ENCODE results near the gene PIGZ.
A peak's percentile ranks its signal among the peaks of the same experiment; 100 is the strongest.

Gene PIGZ

DNA sequence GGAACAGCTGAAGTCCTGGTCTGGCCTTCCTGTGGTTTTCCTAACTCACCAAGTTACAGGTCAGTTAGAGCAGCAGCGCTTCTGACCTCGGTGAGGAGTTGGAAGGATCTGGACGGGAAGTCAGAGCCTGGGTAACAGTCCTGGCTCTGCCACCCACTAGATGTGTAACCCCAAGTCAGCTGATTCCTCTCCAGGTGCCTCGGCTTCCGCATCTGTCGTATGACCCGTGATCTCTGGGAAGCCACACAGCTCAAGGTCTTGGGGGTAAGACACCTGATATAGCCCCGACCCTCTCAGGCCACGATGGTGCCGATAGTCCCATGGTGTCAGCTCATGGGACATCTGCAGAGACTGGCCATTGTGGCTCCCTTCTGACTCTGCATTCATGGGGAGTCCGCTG, 8.3 kb upstream of the PIGZ start:
- no peak for DNase-seq

DNA sequence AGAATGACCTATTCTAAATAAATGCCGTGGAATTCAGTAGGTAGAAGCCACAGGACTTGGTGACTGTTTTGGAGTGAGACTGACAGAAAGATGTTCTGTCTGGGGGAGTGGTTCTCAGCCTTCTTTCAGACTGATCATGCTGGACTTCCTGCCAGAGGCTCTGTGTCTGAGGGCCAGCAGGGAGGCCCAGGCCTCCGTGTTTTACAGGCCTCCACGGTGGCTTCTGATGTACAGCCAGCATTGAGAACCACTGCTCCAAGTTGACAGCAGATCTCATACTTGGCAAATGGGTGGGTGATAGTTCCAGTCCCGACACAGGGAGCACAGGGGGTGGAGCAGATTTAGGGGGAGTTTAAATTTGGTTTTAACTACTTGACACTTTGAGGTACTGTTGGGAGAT, 6.7 kb upstream of the PIGZ start:
- no peak for DNase-seq

- DNase-seq, result no peak
Measured at GRCh38 chr3:196974661-196975060, 6.0 kb upstream of the PIGZ start.

DNA sequence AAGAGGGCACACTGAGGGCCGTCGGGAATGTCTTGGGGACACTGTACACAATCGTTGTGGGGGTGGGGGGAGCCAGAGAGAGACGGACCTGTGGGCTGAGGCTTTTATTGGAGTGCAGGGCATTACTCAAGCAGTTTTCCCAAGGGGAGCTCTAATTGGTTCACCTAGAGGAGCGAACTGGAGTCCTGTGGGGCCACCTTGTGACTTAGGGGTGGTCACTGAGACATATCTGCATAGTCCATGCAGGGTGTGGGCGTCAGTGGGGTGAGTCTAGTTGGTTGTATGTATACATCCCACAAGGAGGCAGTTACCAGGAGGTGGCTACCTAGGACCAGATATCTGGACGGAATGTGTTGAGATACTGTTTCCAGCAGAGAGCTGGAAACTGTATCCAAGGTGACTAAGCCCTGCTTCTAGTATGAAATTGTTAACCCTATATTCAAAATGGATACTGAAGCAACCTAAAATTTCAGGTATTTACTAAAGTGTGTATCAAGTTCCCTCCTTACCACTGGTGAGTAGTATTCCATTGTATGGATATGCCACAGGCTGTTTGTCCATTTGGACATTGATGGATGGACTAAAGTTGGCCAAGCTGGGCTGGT, 2.6 kb upstream of the PIGZ start:
- DNase-seq, result no peak

GRCh38 chr3:196970547-196971093, 2.0 kb upstream of the PIGZ start:
- DNase-seq, result no peak

DNA sequence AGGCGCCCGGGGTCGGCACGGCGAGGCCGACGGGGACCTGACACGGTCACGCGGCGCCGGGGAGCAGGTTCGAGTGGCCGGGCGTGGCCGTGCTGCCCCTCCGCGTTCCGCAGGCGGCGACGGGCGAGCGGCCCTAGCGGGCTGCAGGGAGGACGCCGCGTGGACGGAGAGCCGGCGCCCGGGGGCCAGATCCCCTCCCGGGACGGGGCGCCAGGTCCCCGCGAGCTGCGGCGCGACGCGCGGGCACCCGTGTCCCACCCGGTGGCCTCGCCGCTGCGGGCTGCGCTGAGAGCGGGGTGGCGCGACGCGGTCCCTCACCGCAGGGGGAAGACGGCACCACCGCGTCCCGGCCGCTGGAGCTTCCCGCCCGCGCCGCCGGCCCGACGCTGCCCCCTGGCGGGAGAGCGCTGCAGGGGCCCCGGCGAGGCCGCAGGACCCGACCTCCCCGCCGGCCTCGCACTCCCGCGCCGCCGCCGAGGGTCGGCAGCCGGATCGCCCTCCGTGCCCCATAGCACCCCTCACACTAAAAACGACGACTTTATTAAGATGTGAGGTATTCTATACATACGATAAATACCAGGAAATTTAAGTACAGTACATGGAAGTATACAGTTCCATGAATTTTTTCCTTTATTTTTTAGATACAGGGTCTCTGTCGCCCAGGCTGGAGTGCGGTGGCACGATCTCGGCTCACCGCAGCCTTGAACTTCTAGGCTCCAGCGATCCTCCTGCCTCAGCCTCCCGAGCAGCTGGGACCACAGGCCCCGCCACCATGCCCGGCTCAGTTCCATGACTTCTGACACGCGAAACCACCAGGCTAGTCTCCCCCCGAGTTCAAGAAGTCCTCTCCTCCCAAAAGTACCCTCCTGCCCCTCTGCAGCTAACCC, 1.3 kb upstream of the PIGZ start:
- peak; percentile 56 for DNase-seq

GRCh38 chr3:196969134-196969659, 564 bp upstream of the PIGZ start:
- DNase-seq, result peak; percentile 30

DNA sequence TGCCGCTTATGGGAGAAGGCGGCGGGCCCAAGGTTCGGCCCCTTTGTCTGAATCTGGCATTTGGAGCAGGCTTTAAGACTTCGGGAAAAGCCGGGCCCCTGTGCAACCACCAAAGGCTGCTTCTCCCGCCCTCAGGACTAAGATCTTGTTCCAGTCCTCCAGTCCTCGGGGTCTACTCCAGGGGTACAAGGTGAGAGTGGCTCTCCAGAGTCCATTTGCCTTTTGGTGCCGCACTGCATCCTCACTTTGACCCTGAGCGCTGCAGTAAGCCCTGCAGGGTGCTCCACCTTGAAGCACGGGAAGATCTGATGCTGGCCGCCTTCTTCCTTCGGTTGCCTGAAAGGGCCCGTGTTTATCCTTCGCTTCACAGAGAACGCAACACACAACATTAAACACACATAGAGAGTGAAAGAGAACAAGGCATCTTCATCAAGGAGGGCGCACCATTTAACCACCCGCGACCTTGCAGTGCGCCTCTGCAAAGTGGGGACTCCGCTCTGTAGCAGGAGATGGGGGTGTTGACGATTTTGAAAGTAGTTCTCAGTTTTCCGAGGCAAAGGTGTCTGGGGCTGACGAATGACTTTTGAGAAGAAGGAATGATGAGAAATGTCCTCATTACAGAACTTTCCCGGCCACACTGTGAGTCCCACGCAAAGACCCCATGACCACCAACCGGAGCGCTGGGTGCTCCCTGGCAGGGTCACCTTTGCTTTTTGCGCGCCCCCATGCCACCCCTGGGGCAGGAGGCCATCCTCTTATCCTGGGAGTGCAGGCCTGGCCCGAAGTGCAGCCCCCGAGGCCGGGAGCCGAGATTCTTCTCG, 1.0 kb downstream of the PIGZ start:
- DNase-seq, result no peak

DNA sequence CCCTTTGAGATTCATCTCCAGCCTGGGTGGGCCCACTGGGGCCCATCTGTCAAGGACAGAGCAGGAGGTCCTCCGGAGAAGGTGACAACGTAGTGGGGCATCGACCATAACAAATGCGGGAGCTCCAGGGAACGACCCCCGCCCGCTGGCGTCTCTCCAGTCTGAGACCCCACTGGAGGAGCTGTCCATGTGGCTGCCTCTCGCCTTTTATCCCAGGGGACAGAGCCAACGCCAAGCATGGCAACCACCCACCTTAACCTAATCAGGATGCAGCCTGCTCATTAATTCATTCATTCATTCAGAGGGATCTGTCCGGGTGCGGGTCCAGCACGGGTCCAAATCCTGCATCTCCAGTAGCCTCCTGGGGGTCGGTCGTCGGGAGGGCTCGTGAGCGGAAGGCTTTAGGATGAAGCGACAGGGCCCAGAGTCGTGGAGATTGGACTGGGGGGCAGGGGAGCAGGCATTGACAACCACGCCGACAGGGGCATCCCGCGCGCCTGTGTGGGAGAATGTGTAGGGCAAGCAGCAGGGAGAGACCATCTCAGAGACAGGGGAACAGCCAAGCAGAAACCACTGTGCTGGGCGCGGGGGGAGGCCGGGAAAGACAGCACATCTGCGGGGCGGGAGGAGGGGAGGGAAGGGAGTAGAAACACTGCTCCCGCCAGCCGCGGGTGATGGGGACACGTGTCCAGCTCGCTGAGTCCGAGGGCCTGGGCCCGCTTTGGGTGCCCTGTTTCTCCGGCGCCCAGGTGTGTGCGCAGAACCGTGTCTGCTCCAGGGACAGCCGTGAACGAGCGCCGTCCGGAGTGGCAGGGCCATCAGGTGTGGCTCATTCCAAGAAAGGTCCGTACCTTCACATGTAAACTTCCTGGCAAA, 1.9 kb downstream of the PIGZ start:
- DNase-seq, result no peak

GRCh38 chr3:196965804-196966173, 2.8 kb downstream of the PIGZ start:
- no peak for DNase-seq

DNA sequence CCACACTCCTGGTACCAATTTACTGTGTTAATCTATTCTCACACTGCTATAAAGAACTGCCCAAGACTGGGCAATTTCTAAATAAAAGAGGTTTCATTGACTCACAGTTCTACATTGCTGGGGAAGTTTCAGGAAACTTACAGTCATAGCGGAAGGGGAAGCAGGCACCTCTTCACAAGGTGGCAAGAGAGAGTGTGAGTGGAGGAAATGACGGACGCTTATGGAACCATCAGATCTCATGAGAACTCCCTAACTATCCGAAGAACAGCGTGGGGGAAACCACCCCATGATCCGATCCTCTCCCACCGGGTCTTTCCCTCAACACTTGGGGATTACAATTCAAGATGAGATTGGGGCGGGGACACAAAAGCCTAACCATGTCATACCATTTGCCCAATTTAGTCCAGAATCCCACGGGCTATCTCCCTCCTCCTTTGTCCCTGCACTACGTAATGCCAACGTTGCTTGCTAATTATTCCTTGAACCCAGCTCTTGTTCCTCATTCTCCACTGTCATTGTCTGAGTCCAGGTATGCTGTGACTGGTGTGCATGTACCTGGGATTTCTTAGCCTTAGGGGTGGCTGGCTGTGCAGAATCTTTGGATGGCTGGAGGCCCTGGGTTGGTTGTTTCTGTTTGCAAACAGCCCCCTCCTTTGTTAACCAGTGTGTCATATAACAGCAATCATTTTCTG, 3.4 kb downstream of the PIGZ start:
- DNase-seq, result no peak

- DNase-seq, result no peak
Measured at GRCh38 chr3:196963631-196963953, 5.0 kb downstream of the PIGZ start.

DNA sequence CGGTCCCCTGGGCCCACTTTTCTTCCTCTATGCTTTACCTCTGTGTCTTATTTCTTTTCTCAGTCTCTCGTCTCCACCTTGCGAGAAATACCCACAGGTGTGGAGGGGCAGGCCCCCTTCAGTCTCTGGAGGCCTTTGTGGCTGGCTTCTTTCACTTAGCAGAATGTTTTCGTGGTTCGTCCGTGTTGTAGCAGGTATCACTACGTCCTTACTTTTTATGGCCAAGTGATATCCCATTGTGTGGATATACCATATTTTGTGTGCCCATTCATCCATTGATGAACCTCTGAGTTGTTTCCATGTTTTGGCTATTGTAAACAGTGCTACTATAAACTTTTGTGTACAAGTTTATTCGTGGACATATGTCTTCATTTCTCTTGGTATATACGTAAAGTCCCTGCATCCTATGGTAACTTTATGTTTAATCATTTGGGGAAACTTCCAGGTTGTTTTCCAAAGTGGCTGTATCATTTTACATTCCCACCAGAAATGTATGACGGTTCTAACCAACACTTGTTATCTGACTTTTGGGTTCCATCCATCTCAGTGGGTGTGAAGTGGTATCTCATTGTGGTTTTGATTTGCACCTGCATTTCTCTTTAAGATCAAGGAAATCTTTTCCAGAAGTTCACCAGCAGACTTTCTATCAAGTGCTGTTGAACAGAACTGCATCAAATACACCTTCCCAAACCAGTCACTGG, 5.6 kb downstream of the PIGZ start:
- no peak for DNase-seq

GRCh38 chr3:196962108-196962929, 6.3 kb downstream of the PIGZ start:
- no peak for DNase-seq

- no peak for DNase-seq
Measured at GRCh38 chr3:196954832-196955231, 13.8 kb downstream of the PIGZ start.

GRCh38 chr3:196951371-196951770, 17.3 kb downstream of the PIGZ start:
- no peak for DNase-seq

- no peak for DNase-seq
Measured at GRCh38 chr3:196949750-196950149, 18.9 kb downstream of the PIGZ start.

- no peak for DNase-seq
Measured at GRCh38 chr3:196949285-196949619, 19.4 kb downstream of the PIGZ start.

DNA sequence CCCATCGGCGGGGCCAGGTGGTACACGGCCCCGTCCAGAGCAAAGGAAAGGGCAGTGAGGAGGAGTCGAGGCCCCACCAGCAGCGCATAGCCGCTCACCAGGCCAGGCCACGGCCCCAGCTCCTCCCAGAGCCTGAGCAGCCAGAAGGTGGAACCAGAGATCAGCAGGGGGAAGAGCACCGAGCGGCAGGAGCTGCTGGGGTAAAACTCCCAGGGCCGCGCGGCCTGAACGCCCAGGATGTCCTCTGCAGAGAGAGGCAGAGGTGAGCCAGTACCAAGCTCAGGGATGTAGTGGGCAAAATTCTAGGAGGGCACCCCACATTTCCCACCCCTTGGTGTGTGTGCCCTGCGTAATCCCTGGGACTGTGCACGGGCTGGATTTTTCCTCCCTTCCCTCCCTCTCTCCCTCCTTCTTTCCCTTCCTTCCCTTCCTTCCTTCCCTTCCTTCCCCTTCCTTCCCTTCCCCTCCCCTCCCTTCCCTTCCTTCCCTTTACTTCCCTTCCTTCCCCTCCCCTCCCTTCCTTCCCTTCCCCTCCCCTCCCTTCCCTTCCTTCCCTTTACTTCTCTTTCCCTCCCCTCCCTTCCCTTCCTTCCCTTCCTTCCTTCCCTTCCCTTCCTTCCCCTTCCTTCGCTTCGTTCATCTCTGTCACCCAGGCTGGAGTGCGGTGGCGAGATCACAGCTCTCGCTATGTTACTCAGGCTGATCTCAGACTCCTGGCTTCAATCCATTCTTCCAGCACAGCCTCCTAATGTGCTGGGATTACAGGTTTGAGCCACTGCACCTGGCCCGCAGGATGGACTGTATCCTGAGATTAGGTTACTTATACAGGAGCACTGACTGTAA, 20.0 kb downstream of the PIGZ start:
- no peak for DNase-seq

Measured in activated CD4-positive, alpha-beta T cell treated with anti-CD3 and anti-CD28 coated beads, Interleukin-2, amount 50 U/mL, for 1 hour (primary cell).